HG03457 (cell line): ENCODE data around the gene TIMP1.

Experiments
- ATAC-seq: cut with Tn5 transposase; IDR thresholded peaks from one replicate; pipeline ENCODE4 v1.9.1; 2021; ENCODE audit warnings: moderate number of reproducible peaks; ENCODE audit not compliant: unreplicated experiment

The TIMP1 gene

DNA sequence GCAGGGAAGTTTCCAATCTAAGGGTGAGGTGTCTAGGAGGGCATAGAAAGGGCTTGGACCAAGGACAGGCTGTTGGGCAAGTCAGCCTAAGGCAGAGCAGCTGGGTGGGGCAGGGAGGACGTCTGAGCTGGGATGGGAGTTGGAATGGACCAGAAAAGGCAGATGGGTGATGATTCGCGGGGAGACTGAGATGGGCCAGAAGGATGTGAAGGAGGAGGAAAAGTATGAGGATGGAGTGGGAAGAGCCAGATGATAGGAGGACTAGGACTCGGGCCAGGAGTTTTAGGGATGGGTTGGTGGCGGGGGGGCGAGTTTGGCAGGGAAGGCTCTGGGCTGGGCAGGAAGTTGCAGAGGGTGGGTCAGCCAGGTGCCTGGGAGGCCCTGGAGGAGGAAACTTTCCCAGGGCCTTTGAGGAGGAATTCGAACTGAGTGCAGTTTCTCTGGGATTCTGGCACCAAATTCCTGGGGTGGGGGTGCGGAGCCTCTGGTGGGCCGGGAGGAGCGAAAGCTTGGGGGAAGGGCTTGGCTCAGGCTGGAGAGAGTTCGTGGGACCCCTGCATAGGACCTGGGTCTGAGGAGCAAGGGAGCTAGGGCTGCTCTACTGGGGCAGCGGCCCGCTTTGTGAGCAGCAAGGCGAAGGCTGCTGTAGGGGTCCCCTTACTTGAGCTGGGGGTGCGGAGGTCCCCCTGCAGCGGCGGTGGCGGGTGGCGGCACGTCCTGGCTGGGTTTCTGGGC lies 8.7 kb upstream of the TIMP1 start:
- ATAC-seq, result no peak

DNA sequence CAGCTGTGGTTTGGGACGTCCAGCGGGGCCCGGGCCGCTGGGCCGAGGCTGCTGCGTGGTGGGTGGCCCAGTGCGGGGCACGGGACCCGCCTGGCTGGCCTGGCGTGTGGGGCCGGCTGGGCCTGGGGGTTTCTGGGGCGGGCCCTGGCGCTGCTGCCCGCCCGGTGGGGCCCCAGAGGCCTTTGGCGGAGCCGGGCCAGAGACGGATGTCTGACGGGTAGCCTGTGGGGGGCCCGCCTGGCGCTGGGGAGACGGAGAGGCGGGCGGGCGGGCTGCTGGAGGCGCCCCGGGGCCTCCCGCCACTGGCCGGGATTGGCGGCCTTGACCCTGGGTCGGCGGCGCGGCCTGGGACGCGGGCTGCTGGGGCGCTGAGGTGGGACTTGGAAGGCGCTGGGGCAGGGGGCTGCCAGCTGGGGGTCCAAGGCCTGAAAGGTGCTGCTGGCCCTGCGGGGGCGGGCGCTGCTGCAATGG lies 8.1 kb upstream of the TIMP1 start:
- no peak for ATAC-seq

DNA sequence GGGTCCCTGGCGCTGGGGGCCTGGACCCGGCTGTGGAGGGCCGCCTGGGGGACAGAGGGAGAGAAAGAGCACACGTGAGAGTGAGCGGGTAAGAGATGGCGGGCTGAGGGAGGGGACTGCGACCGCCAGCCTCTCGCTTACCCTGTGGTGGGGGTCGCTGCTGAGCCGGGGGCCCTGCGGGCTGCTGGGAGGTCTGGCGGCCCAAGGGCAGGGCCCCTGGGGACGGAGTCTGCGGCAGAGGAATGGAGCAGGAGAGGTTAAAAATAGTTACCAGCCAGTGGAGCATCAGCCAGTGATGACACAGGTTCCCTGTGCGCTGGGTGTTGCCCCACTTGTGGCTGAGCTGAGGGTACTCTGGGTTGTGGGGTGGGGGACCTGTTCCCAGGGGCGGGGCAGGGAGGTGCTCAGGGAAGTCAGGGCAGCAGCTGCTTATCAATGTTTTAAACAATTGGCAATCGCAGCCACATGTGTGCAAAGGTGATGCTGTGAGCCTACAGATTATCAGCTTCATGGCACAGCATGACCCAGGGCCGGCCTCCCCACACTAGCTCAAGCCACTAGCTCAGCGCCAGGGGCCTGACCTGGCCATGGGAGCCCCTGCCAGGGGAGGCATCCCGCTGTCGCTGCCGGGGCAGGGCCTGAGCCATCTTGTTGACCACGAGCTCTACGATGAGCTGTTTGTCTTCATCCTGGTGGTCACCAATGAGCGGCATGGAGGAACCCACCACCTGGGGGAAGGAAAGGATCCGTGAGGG lies 7.5 kb upstream of the TIMP1 start:
- no peak for ATAC-seq

DNA sequence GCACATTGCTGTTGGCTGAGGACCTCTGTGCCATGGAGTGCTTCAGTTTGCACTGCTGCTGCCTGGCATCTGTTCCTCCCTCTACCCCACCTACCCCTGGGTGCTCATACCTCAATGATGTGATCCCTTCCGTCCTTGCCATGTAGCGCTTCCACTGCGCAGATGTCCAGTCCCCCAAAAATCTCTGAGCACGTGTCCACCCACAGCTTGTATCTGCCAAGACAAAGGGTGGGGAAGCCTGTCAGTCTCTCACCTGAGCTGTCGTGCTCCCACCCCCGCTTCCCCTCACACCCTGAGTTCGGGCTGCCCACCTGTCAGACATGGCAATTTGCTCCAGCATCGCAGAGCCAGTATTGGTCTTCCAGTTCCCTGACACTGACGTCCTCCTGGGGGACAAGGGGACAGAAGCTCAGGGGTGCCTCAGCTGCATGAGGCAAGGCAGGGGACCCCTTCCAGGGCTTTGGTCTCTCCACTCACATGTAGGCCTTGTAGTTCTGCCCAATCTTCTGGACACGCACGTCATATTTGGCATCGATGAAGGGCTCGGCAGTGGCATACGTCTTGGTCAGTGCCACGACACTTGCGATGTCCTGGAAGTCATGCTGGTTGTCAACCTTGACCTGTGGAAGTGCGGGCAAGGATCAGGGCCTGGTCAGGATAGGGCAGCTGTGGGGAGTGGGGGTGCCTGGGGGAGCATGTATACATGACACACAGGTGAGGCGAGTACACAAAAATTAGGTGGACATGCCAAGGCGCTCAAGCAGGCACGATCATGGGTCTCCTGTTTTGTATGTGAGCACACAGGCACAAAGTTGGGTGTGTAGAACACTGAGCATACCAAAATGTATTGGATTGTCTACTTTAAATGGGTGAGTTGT lies 6.0 kb upstream of the TIMP1 start:
- ATAC-seq, result no peak

DNA sequence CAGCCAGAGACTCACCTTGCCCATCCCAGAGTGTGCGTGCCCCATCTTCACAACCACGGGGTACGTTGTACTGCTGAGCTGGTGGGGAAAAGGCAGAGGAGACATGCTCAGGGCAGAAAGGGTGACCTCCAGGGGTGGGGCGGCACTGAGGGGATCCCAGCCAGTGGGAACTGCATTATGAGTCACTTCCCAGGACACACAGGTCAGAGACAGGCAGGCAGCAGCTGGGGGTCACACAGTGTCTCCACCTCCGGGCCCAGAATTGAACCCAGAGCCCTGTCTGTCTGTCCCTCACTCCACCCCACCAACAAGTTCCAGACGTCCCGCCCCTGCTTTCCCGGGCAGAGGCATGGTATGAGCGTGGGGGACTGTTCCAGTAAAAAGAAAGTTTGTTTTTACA lies 4.8 kb upstream of the TIMP1 start:
- ATAC-seq, result no peak

DNA sequence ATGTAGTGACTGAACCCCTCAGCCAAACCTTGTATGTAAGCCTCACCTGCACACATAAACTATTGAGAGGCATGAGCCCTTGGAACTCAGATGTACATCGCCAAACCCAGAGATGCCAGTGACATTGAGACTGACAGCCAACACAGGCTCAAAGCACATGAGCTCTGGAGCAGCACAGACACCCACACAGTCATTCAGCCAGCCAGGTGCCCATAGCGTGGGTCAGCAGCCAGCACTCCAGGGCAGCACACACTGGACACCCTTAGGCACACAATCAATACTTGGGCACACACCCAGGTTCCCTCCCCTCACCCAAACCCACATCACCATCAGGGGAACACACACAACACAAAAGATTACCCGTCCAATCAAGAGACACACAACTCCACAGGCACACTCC lies 4.3 kb upstream of the TIMP1 start:
- ATAC-seq, result no peak

DNA sequence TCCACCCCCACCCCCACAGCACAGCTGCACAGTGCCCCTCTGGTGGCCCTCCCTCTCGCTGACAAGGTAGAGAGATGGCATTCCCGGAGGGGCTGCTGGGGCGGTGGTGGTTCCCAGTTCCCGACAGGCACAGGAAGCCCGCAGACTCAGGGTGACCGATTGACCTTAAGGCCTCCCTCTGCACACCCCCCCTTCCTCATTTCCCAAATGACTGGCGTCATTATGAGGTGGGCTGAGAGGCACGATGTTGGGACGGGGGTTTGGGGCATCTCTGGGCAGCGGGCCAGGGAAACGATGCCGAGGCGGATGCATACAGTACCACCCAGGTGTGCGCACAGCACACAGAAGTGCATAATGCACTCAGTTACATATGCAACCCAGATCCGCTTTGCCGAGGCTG lies 3.5 kb upstream of the TIMP1 start:
- no peak for ATAC-seq

DNA sequence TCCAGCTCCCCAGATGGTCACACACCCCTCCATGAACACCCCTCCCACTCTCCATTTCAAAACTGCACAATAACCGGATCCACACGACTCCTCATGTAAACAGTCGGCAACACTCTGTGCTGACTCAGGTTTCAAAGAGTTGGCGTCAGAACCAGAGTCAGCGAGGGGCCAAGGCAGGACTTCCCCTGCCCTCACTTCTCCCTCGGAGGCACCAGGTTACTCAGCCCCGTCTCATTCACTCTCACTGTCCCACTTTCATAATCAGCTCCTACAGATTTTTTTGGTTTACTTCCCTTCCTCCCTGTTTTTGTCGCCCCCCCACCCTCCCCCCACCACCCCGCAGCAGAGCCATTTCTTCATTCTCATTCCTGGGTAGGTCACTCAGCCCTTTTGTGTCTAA lies 2.7 kb upstream of the TIMP1 start:
- no peak for ATAC-seq

DNA sequence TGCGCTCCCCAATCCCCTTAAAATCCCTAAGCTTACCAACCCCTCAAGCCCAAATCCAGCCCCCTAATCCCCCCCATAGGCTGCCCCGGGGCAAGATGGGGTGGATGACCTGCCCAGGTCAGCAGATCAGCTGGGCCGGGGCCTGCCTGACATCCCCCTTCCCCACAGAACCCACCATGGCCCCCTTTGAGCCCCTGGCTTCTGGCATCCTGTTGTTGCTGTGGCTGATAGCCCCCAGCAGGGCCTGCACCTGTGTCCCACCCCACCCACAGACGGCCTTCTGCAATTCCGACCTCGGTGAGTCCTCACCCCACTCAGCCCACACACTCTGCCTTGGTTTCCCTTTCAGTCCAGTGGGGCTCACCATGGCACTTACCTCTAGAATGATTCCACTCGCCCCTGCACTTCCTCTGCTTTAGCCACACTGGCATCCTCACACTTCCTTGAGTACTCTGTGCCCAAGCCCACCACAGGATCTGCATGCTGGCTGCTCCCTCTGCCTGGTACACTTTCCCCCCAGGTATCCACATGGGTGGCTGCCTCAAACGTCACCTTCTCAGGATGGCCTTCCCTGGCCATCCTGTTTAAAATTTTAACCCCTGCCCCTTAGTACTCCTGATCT lies 1.1 kb downstream of the TIMP1 start:
- no peak for ATAC-seq

DNA sequence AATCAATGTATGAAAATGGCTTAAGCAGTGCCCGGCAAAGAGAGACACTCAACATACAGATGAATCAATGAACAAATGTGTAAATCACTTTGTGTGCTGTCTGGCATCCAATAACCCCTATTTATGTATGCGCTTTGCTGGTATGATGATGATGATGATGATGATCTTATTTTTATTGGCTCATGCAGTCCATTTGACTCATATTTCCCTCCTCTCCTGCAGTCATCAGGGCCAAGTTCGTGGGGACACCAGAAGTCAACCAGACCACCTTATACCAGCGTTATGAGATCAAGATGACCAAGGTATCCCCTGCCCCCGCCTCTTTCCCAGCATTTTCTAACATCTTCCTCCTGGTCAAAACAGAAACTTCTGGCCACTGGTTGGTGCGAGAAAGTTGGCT lies 2.5 kb downstream of the TIMP1 start:
- no peak for ATAC-seq

DNA sequence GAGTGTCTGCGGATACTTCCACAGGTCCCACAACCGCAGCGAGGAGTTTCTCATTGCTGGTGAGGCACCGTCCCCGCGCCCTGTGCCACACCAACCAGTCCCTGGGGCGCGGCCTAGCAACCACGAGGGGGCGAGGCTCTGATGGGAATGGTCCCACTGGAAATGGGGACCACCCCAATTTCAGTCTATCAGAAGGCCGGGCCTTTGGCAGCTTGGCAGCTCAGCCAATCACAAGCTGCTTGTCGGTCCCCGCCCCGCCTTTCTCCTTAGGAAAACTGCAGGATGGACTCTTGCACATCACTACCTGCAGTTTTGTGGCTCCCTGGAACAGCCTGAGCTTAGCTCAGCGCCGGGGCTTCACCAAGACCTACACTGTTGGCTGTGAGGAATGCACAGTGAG lies 3.0 kb downstream of the TIMP1 start:
- no peak for ATAC-seq

DNA sequence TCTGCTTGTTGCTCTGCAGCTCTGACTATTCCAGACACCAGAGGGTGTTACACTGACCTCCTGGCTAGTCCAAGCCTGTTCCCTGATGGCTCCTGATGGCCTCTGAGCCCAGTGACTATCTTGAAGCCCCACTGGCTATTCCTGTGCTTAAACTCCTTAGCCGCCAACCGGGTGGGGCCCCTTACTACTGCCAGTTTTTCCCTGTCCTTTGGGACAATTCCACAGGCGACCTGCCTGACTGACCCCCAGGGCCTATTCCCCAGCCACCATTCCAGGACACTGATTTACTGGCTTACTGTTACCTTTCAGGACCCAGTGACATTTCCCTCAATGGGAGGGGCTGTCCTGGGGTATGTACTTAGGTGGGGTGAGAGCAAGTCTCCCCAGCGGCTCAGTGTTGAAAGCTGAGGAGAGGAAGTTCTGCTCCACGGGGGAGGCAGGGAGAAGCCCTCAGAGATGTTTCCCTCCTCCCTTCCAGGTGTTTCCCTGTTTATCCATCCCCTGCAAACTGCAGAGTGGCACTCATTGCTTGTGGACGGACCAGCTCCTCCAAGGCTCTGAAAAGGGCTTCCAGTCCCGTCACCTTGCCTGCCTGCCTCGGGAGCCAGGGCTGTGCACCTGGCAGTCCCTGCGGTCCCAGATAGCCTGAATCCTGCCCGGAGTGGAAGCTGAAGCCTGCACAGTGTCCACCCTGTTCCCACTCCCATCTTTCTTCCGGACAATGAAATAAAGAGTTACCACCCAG lies 4.0 kb downstream of the TIMP1 start:
- no peak for ATAC-seq

DNA sequence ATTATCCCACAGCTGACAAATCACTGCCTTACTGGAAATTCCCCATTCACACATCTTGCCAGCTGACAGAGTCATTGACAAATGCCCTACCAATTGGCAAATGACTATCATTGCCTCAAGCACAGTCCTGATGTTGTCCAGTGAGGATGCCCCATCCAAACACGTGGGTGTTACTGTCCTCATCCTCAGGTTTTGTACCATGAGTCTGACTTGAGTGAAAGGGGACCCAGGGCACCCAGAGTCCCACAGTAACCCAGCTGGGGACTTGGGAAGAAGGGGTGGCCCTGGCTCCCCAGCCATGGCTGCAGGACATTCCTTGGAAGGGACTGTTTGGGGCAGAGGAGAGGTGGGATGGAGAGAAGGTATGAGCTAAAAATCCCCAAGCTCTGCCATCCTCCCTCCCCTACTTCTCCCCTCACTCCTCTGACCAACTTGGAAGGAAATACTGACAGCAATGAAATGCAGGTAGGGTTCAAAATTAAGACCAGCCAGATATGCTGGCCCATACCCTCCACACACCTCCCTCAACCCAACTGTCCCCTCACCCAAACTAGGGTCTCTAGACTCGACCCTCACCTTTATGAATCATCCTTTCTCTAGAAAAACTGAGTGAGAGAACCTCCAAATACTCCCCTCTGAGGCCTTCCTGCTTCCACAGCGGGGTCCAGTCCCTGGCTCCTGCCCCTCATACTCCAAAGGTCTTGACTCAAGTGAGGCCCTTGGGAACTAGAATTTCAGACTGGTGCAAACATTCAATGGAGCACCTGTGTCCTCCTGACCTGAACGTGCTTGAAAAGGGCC lies 5.1 kb downstream of the TIMP1 start:
- no peak for ATAC-seq

DNA sequence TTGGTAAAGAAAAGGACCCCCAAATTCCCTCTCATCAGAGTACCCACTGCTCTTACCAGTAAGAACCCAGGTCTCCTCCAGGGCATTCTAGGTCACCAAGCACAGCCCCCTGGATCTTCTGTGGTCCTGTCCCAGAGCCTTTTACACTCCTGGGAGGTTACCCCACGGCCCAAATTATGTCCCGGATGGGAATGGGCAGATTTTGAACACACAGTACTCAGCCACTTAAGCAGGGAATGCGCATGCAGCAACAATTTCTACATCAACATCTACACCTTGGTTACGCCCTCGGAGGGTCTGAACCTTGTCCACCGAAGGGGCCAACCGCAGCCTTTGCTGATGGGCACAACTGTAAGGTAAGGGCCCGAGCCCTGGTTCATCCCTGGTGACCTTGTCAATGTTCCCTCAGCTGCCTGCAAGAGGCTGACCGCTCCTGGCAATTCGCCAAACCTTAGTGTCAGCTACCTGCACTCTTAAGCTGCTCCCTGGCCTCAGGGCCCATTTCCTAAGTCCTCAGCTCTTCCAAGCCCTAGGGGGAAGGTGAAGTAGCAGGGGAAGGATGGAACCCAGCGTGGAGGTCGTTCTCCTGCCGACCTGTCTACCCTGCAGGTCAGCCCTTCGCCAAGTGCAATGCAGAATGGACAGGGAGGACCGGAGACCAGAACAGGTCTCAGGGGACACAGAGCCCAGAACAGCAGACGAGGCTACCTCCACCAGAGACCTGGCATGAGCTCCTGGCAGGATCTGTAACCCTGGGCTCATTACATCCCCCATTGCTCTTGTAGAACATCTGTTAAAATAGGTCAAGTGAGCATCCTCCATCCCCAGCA lies 5.9 kb downstream of the TIMP1 start:
- no peak for ATAC-seq

DNA sequence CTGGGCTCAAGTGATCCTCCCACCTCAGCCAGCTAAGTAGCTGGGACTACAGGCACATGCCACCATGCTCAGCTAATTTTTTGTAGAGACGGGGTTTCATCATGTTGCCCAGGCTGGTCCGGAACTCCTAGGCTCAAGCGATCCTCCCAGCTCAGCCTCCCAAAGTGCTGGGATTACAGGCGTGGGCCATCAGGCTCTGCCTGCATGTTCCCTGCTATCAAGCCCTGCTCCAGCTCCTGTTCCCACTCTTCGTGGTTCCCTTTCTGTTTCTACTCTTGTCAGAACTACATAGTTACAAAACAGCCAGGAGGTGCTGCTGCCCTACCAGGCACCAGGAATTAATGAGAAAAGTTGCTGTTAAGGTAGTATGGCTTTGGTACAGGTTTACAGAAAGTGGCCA lies 8.7 kb downstream of the TIMP1 start:
- ATAC-seq, result no peak

DNA sequence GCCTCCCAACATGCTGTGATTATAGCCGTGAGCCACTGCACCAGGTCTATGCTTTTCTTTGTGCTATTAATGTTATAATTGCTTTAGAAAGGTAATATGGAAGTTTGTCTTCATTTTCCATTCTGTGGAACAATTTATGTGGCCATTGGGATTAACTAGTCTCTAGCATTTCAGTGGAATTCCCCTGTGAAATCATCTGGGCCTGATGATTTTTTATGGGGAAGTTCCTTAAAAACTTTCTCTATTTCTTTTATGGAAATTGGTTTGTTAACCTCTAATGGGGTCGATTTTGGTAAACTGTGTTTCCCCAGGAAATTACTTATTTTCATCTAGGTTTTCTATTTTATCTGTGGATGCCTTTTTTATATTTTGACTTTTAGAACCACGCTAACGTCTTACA lies 11.3 kb downstream of the TIMP1 start:
- ATAC-seq, result no peak

DNA sequence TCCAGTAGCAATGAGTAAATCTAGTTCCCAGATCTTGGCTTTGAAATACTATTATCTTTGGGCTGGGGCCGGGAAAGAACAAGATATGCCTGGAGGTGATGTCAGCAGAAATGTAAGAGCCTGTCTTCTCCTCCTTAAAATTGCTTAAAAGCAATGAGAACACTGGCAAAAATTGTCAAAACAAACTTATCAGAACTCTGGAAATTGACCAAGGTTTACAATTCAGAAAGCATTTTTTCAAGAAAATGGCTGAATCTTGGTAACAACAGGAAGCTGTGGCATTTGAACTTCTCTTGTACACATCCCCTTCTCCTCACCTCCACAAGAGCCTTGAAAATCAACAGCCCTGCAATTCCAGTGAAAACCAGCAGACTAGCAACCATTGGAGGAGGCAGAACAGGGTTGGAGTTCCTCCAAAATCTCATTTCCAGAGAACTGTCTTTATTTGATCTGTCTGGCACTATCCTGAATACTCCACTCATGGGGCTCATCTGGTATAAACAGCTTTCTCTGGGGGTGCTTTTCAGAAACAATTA lies 13.5 kb downstream of the TIMP1 start:
- ATAC-seq, result no peak

DNA sequence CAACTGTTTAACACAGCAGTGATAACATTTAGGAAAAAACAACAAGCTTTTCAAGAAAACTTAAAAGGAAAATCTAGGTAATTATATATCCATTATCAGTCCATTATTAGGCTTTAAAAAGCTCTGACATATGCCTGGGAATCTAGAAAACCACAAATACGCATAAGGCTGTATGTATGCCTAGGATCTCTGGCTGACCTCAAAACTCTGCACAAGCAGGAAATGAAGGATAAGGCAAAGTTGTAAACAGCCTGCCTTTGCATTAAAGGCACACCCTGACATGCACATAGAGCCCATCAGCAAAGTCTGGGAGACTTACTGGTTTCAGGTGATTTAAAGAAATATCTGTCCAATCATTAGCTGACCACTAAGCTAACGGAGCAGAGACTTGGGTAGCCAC lies 14.0 kb downstream of the TIMP1 start:
- no peak for ATAC-seq

DNA sequence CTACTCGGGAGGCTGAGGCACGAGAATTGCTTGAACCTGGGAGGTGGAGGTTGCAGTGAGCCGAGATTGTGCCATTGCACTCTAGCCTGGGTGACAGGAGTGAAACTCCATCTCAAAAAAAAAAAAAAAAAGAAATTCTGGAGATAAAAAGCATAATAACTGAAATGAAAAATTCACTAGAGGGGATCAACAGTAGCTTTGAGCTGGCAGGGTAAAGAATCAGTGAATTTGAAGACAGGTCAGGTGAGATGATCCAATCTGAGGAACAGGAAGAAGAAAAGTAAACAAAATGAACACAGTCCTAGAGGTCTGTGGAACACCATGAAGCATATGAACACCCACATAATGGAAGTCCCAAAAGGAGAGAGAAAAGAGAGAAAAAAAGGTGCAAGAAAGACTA lies 15.0 kb downstream of the TIMP1 start:
- ATAC-seq, result no peak
